ENCODE data around the gene SNTG2. TPM values are rescaled to one million over a fixed set of nuclear protein-coding genes. Genes with fewer than 3 reads are reported as not detected.

SNTG2 gene
- total RNA-seq, 1 donor from 2014 or later: 1.9 TPM

DNA sequence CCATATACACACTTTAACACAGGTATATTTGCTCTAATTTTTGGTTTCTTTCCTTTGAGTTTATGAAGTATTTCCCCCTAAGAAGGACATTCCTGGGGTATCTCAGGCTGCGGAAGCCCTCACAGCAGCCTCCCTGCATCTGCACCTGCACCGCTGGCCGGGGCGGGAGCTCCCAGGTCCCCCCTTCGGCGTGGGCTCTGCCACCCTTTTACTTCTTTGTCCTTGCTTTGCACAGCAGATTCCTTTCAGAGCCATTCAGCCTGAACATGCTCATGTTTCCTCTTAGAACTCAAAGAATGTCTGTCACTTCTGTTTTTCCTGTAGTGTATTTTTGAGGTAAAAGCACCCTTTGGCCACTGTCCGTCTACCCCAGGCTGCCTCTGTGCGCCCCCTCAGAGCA, 146.5 kb downstream of the SNTG2 start:
- peaks cover 2% of the 10 kb centered on the region for H3K4me1 Mint-ChIP-seq (ENCODE audit: low read depth, unreplicated experiment)
- no peak for FAIRE-seq
- Histone ChIP-seq H3K4me2 (ENCODE audit: low read length) (no peak overlapping the region), H3K79me2 (ENCODE audit: insufficient read depth, low read length) (no peaks in the 10 kb centered on the region), H3K36me3 (ENCODE audit: insufficient read depth, low read length) (no peaks in the 10 kb centered on the region), H3K4me1 (ENCODE audit: insufficient read depth, low read length) (no peaks in the 10 kb centered on the region), H3K27me3 (ENCODE audit: insufficient read depth, low read length) (no peaks in the 10 kb centered on the region), H3K9me3 (ENCODE audit: insufficient read depth, low read depth, low read length) (no peaks in the 10 kb centered on the region), H3K4me3 (ENCODE audit: insufficient read depth, low read depth, low read length) (no peak overlapping the region), H4K20me1 (ENCODE audit: insufficient read depth, low read length) (no peaks in the 10 kb centered on the region), H3K9ac (ENCODE audit: low read length) (no peak overlapping the region), H2AFZ (ENCODE audit: low read depth, low read length) (no peak overlapping the region), H3K27ac (ENCODE audit: low read depth, low read length) (no peak overlapping the region)
- H3K4me3 Mint-ChIP-seq (ENCODE audit: unreplicated experiment): no peak overlapping the region
- no peak for DNase-seq (ENCODE audit: low read depth)
- H3K27me3 Mint-ChIP-seq (ENCODE audit: low read depth, unreplicated experiment): no peaks in the 10 kb centered on the region
- H3K9me3 Mint-ChIP-seq (ENCODE audit: unreplicated experiment): no peaks in the 10 kb centered on the region
- peaks cover 2% of the 10 kb centered on the region for H3K36me3 Mint-ChIP-seq (ENCODE audit: low read depth, unreplicated experiment)
- no peak for TF ChIP-seq EZH2 (IDR thresholded peaks at IDR 0.05; ENCODE audit: insufficient read depth, low read length)
- TF ChIP-seq, protein P1, sequence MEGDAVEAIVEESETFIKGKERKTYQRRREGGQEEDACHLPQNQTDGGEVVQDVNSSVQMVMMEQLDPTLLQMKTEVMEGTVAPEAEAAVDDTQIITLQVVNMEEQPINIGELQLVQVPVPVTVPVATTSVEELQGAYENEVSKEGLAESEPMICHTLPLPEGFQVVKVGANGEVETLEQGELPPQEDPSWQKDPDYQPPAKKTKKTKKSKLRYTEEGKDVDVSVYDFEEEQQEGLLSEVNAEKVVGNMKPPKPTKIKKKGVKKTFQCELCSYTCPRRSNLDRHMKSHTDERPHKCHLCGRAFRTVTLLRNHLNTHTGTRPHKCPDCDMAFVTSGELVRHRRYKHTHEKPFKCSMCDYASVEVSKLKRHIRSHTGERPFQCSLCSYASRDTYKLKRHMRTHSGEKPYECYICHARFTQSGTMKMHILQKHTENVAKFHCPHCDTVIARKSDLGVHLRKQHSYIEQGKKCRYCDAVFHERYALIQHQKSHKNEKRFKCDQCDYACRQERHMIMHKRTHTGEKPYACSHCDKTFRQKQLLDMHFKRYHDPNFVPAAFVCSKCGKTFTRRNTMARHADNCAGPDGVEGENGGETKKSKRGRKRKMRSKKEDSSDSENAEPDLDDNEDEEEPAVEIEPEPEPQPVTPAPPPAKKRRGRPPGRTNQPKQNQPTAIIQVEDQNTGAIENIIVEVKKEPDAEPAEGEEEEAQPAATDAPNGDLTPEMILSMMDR (IDR thresholded peaks at IDR 0.05; ENCODE audit: insufficient read depth, low read depth, low read length): no peak
- H3K27ac Mint-ChIP-seq (ENCODE audit: unreplicated experiment): no peak overlapping the region

DNA sequence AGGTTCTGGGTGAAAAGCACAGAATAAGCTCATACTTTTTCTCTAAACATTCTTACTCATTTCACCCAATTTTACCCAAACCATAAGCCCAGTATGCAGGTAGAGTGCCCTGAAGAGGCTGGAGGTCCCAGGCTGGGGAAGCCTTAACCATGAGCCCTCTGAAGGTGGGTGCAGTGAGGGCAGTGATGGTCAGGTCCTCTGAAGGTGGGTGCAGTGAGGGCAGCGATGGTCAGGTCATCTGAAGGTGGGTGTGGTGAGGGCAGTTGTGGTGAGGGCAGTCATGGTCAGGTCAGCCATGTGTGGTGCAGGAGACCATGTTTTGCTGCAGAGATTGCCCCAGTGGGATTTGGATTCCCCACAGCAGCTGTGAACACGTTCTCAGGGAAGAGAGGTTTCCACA, 148.8 kb downstream of the SNTG2 start:
- H3K36me3 ChIP-seq (ENCODE audit: insufficient read depth, low read length): no peaks in the 10 kb centered on the region
- H2AFZ ChIP-seq (ENCODE audit: low read depth, low read length): no peak overlapping the region
- no peaks in the 10 kb centered on the region for H3K9me3 ChIP-seq (ENCODE audit: insufficient read depth, low read depth, low read length)
- Mint-ChIP-seq H3K4me3 (ENCODE audit: unreplicated experiment) (no peak overlapping the region), H3K9me3 (ENCODE audit: unreplicated experiment) (no peaks in the 10 kb centered on the region), H3K27me3 (ENCODE audit: low read depth, unreplicated experiment) (no peaks in the 10 kb centered on the region), H3K27ac (ENCODE audit: unreplicated experiment) (no peak overlapping the region), H3K36me3 (ENCODE audit: low read depth, unreplicated experiment) (peaks cover 2% of the 10 kb centered on the region), H3K4me1 (ENCODE audit: low read depth, unreplicated experiment) (peaks cover 2% of the 10 kb centered on the region)
- H3K27ac ChIP-seq (ENCODE audit: low read depth, low read length): no peak overlapping the region
- DNase-seq (ENCODE audit: low read depth) (no peak), FAIRE-seq (no peak)
- H3K79me2 ChIP-seq (ENCODE audit: insufficient read depth, low read length): no peaks in the 10 kb centered on the region
- H3K4me3 ChIP-seq (ENCODE audit: insufficient read depth, low read depth, low read length): no peak overlapping the region
- no peaks in the 10 kb centered on the region for H3K27me3 ChIP-seq (ENCODE audit: insufficient read depth, low read length)
- no peaks in the 10 kb centered on the region for H3K4me1 ChIP-seq (ENCODE audit: insufficient read depth, low read length)
- TF ChIP-seq EZH2 (IDR thresholded peaks at IDR 0.05; ENCODE audit: insufficient read depth, low read length): no peak
- TF ChIP-seq, protein P1 (IDR thresholded peaks at IDR 0.05; ENCODE audit: insufficient read depth, low read depth, low read length): no peak
- no peak overlapping the region for H3K4me2 ChIP-seq (ENCODE audit: low read length)
- no peaks in the 10 kb centered on the region for H4K20me1 ChIP-seq (ENCODE audit: insufficient read depth, low read length)
- no peak overlapping the region for H3K9ac ChIP-seq (ENCODE audit: low read length)

DNA sequence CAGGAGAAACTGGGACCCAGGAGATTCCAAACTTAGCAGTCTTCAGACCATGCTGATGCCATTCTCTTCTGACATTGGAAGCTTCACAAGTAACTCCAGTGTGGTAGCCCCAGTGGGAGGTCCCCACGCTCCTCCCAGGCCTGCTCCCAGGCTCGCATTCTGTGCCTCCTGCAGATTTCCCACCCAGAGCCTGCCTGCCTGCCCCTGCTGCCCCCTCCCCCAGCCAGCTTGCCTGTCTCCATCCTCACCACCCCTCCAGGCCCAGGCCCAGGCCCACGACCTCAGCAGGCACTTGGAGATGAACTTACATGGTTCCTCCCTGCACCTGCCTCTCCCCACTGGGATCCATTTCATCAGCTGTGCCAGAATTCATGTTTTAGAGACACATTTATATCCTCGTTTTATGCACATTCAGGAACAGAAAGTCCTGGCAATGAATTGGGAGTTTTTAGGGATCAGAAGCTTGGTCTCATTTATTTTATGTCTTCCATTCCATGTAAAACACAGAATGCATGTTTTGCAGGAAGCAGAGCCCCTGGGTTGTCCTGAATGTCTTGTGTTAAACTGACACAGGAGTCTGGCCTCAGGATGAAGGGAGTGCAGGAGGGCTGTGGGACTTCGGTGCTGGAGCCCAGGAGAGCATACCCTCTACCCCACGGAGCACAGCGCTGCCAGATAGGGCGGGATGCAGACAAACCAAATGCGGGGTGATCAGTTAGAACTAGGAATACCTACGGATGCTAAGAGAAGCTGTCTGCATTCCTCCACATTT, 150.5 kb downstream of the SNTG2 start:
- no peak for FAIRE-seq
- no peak overlapping the region for H3K4me3 ChIP-seq (ENCODE audit: insufficient read depth, low read depth, low read length)
- H3K79me2 ChIP-seq (ENCODE audit: insufficient read depth, low read length): no peaks in the 10 kb centered on the region
- H4K20me1 ChIP-seq (ENCODE audit: insufficient read depth, low read length): no peaks in the 10 kb centered on the region
- no peak overlapping the region for H3K27ac ChIP-seq (ENCODE audit: low read depth, low read length)
- H3K27me3 ChIP-seq (ENCODE audit: insufficient read depth, low read length): no peaks in the 10 kb centered on the region
- no peaks in the 10 kb centered on the region for H3K36me3 ChIP-seq (ENCODE audit: insufficient read depth, low read length)
- Mint-ChIP-seq H3K27me3 (ENCODE audit: low read depth, unreplicated experiment) (no peaks in the 10 kb centered on the region), H3K27ac (ENCODE audit: unreplicated experiment) (no peak overlapping the region), H3K36me3 (ENCODE audit: low read depth, unreplicated experiment) (peaks cover 4% of the 10 kb centered on the region), H3K4me3 (ENCODE audit: unreplicated experiment) (no peak overlapping the region), H3K9me3 (ENCODE audit: unreplicated experiment) (no peaks in the 10 kb centered on the region), H3K4me1 (ENCODE audit: low read depth, unreplicated experiment) (peaks cover 2% of the 10 kb centered on the region)
- no peak overlapping the region for H3K4me2 ChIP-seq (ENCODE audit: low read length)
- no peak overlapping the region for H2AFZ ChIP-seq (ENCODE audit: low read depth, low read length)
- H3K9ac ChIP-seq (ENCODE audit: low read length): no peak overlapping the region
- TF ChIP-seq EZH2 (IDR thresholded peaks at IDR 0.05; ENCODE audit: insufficient read depth, low read length): no peak
- TF ChIP-seq, protein P1 (IDR thresholded peaks at IDR 0.05; ENCODE audit: insufficient read depth, low read depth, low read length): no peak
- DNase-seq (ENCODE audit: low read depth): no peak
- no peaks in the 10 kb centered on the region for H3K4me1 ChIP-seq (ENCODE audit: insufficient read depth, low read length)
- no peaks in the 10 kb centered on the region for H3K9me3 ChIP-seq (ENCODE audit: insufficient read depth, low read depth, low read length)
